Putamen (tissue), 1 donor: ENCODE data around the gene CFAP43.
"Not testable (repeated sequence)": the region's sequence is repeated elsewhere in the genome, so short reads cannot be mapped to it uniquely, and the experiment has no call there.

Experiments
- DNase-seq: peaks from one replicate; pipeline ENCODE4 v3.0.0-alpha.2; 2016; ENCODE audit warnings: low spot score

The CFAP43 gene

GRCh38 chr10:104258209-104258608 is 26.0 kb upstream of the CFAP43 start:
- DNase-seq, result no peak

- no peak for DNase-seq
Measured at GRCh38 chr10:104257235-104257634, 25.1 kb upstream of the CFAP43 start.

GRCh38 chr10:104256335-104256961 is 24.3 kb upstream of the CFAP43 start:
- no peak for DNase-seq

- DNase-seq, result no peak
Measured at GRCh38 chr10:104255311-104255981, 23.3 kb upstream of the CFAP43 start.

- peak; percentile 73 for DNase-seq
Measured at GRCh38 chr10:104254493-104255310, 22.5 kb upstream of the CFAP43 start, which contains the start of gene GSTO1. GSTO1 (plus strand) TSS chr10:104254892; CDS start chr10:104254929, 37 bp downstream.

- DNase-seq, result no peak
Measured at GRCh38 chr10:104253606-104254410, 21.6 kb upstream of the CFAP43 start.

GRCh38 chr10:104253106-104253505 is 20.9 kb upstream of the CFAP43 start:
- DNase-seq, result no peak

- no peak for DNase-seq
Measured at GRCh38 chr10:104252368-104252767, 20.2 kb upstream of the CFAP43 start.

- no peak for DNase-seq
Measured at GRCh38 chr10:104251443-104251842, 19.3 kb upstream of the CFAP43 start.

- no peak for DNase-seq
Measured at GRCh38 chr10:104250371-104250770, 18.2 kb upstream of the CFAP43 start.

GRCh38 chr10:104248931-104249330 is 16.8 kb upstream of the CFAP43 start:
- not testable (repeated sequence) for DNase-seq

GRCh38 chr10:104247513-104248146 is 15.5 kb upstream of the CFAP43 start:
- no peak for DNase-seq

- DNase-seq, result no peak
Measured at GRCh38 chr10:104246976-104247375, 14.8 kb upstream of the CFAP43 start.

GRCh38 chr10:104245066-104245632 is 13.0 kb upstream of the CFAP43 start:
- no peak for DNase-seq

- DNase-seq, result no peak
Measured at GRCh38 chr10:104243512-104243911, 11.3 kb upstream of the CFAP43 start.

GRCh38 chr10:104243009-104243408 is 10.8 kb upstream of the CFAP43 start:
- peak; percentile 66 for DNase-seq

- DNase-seq, result peak; percentile 81
Measured at GRCh38 chr10:104242545-104242944, 10.4 kb upstream of the CFAP43 start.

- DNase-seq, result no peak
Measured at GRCh38 chr10:104240078-104240477, 7.9 kb upstream of the CFAP43 start.

- no peak for DNase-seq
Measured at GRCh38 chr10:104235801-104236200, 3.6 kb upstream of the CFAP43 start.

- no peak for DNase-seq
Measured at GRCh38 chr10:104234934-104235333, 2.8 kb upstream of the CFAP43 start.

- no peak for DNase-seq
Measured at GRCh38 chr10:104233817-104234216, 1.7 kb upstream of the CFAP43 start.
